ENCODE results near the gene VENTX. TPM values are rescaled to one million over a fixed set of nuclear protein-coding genes. Genes with fewer than 3 reads are reported as not detected.

VENTX gene
- polyA plus RNA-seq, 3 donors = 1.4 to 56.0 (median 1.6) TPM

DNA sequence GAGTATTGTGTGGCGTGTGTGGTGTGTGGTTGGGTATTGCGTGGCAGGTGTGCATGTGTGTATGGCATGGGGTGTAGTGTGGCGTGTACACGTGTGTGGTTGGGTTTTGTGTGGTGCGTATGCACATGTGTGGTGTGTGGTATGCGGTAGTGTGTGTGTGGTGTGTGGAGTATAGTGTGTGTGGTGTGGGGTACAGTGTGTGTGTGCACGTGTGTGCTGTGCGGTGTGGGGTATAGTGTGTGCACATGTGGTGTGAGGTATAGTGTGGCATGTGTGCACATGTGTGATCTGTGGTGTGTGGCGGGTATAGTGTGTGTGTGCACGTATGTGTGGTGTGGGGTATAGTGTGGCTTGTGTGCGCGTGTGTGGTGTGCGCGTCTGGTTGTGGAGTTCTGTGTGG lies 28.5 kb upstream of the VENTX start:
- intact Hi-C loops (cut with micrococcal nuclease) = no loop called here

DNA sequence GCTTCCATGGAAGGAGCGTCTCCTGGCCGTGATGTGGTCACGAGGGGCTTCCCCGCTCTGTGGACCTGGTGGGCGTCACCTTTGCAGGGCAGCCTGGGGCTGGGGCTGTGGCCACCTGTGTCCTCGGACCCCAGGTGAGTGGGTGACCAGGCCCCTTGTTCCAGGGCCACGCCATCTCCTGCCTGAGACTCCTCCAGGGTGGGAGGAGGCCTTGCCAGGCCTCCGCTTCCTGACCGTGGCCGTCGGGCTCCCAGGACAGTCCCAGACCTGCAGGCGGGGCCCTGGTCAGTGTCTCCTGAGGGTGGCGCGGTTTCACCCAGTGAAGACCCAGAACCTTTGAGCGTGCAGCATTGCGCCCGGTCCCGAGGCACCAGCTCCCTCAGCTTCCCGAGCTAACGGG lies 28.0 kb upstream of the VENTX start:
- Mint-ChIP-seq H3K27ac (no peak overlapping the region), H3K4me1 (no peaks in the 10 kb centered on the region), H3K4me3 (no peak overlapping the region), H3K36me3 (no peaks in the 10 kb centered on the region), H3K27me3 (ENCODE audit: low read depth in 3 of 3) (peaks cover 0 to 3% (median 2%) of the 10 kb centered on the region in 3 donors), H3K9me3 (no peaks in the 10 kb centered on the region)
- H3K36me3 ChIP-seq (replicated peaks in 1 of 2; ENCODE audit: control insufficient read depth in 1 of 2, insufficient read depth in 2 of 2, low read length in 2 of 2) = no peaks in the 10 kb centered on the region
- no peak overlapping the region for H3K27ac ChIP-seq (ENCODE audit: low read depth in 1 of 2, low read length in 2 of 2)
- WGBS (ENCODE audit: insufficient coverage) = 94% methylated on average over 20 of the region's 20 CpGs
- TF ChIP-seq, protein P1, sequence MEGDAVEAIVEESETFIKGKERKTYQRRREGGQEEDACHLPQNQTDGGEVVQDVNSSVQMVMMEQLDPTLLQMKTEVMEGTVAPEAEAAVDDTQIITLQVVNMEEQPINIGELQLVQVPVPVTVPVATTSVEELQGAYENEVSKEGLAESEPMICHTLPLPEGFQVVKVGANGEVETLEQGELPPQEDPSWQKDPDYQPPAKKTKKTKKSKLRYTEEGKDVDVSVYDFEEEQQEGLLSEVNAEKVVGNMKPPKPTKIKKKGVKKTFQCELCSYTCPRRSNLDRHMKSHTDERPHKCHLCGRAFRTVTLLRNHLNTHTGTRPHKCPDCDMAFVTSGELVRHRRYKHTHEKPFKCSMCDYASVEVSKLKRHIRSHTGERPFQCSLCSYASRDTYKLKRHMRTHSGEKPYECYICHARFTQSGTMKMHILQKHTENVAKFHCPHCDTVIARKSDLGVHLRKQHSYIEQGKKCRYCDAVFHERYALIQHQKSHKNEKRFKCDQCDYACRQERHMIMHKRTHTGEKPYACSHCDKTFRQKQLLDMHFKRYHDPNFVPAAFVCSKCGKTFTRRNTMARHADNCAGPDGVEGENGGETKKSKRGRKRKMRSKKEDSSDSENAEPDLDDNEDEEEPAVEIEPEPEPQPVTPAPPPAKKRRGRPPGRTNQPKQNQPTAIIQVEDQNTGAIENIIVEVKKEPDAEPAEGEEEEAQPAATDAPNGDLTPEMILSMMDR (IDR thresholded peaks at IDR 0.05) = no peak
- no peaks in the 10 kb centered on the region for H3K79me2 ChIP-seq (ENCODE audit: insufficient read depth, low read length)
- no peaks in the 10 kb centered on the region for H4K20me1 ChIP-seq (ENCODE audit: insufficient read depth, low read length)
- H3K9ac ChIP-seq (ENCODE audit: insufficient read depth, low read length, poor library complexity, severe bottlenecking) = no peak overlapping the region
- H3K27me3 ChIP-seq (ENCODE audit: control insufficient read depth in 2 of 2, insufficient read depth in 2 of 2, low read length in 2 of 2) = no peaks in the 10 kb centered on the region
- H3K9me3 ChIP-seq (replicated peaks in 1 of 2; ENCODE audit: control insufficient read depth in 1 of 2, insufficient read depth in 1 of 2, low read length in 2 of 2) = no peaks in the 10 kb centered on the region
- H3K4me3 ChIP-seq (replicated peaks in 1 of 3; ENCODE audit: low read depth in 2 of 3, low read length in 3 of 3) = no peak overlapping the region
- H3K4me1 ChIP-seq (ENCODE audit: control insufficient read depth in 1 of 2, insufficient read depth in 2 of 2, low read length in 2 of 2) = no peaks in the 10 kb centered on the region
- intact Hi-C loops (cut with micrococcal nuclease) = no loop called here
- H3K4me2 ChIP-seq (replicated peaks; ENCODE audit: extremely low read depth, low read length, poor library complexity, severe bottlenecking) = no peak overlapping the region
- no peak overlapping the region for H2AFZ ChIP-seq (ENCODE audit: insufficient read depth, low read depth, low read length, poor library complexity, severe bottlenecking)
- no peak for DNase-seq

More for the DNA sequence above, 28.5 kb upstream of the VENTX start:
- no peak overlapping the region for H3K4me3 ChIP-seq (replicated peaks in 1 of 3; ENCODE audit: low read depth in 2 of 3, low read length in 3 of 3)
- Mint-ChIP-seq H3K4me3 (no peak overlapping the region), H3K4me1 (no peaks in the 10 kb centered on the region), H3K27me3 (ENCODE audit: low read depth in 3 of 3) (peaks cover 0 to 3% (median 2%) of the 10 kb centered on the region in 3 donors), H3K27ac (no peak overlapping the region), H3K9me3 (no peaks in the 10 kb centered on the region), H3K36me3 (no peaks in the 10 kb centered on the region)
- no peak overlapping the region for H2AFZ ChIP-seq (ENCODE audit: insufficient read depth, low read depth, low read length, poor library complexity, severe bottlenecking)
- no peaks in the 10 kb centered on the region for H3K27me3 ChIP-seq (ENCODE audit: control insufficient read depth in 2 of 2, insufficient read depth in 2 of 2, low read length in 2 of 2)
- WGBS (ENCODE audit: insufficient coverage) = 98% methylated on average over 14 of the region's 14 CpGs
- no peaks in the 10 kb centered on the region for H3K79me2 ChIP-seq (ENCODE audit: insufficient read depth, low read length)
- TF ChIP-seq, protein P1 (IDR thresholded peaks at IDR 0.05) = no peak
- H3K4me1 ChIP-seq (ENCODE audit: control insufficient read depth in 1 of 2, insufficient read depth in 2 of 2, low read length in 2 of 2) = no peaks in the 10 kb centered on the region
- H4K20me1 ChIP-seq (ENCODE audit: insufficient read depth, low read length) = no peaks in the 10 kb centered on the region
- no peak for DNase-seq
- no peaks in the 10 kb centered on the region for H3K9me3 ChIP-seq (replicated peaks in 1 of 2; ENCODE audit: control insufficient read depth in 1 of 2, insufficient read depth in 1 of 2, low read length in 2 of 2)
- H3K9ac ChIP-seq (ENCODE audit: insufficient read depth, low read length, poor library complexity, severe bottlenecking) = no peak overlapping the region
- no peak overlapping the region for H3K4me2 ChIP-seq (replicated peaks; ENCODE audit: extremely low read depth, low read length, poor library complexity, severe bottlenecking)
- H3K27ac ChIP-seq (ENCODE audit: low read depth in 1 of 2, low read length in 2 of 2) = no peak overlapping the region
- H3K36me3 ChIP-seq (replicated peaks in 1 of 2; ENCODE audit: control insufficient read depth in 1 of 2, insufficient read depth in 2 of 2, low read length in 2 of 2) = no peaks in the 10 kb centered on the region
